Activated gamma-delta T cell (primary cell): Measurements from ENCODE around the gene PDE2A.

Source experiments
- DNase-seq: peaks from one replicate; lab custom pipeline; 2025; lab: John Stamatoyannopoulos, UW

The PDE2A gene

GRCh38 chr11:72657411-72658100, 16.7 kb downstream of the PDE2A start:
- no peak for DNase-seq

- no peak for DNase-seq
Measured at GRCh38 chr11:72655896-72656464, 18.2 kb downstream of the PDE2A start.

- no peak for DNase-seq
Measured at GRCh38 chr11:72655014-72655413, 19.2 kb downstream of the PDE2A start.

- DNase-seq = no peak
Measured at GRCh38 chr11:72653649-72654048, 20.6 kb downstream of the PDE2A start.

GRCh38 chr11:72652873-72653630, 21.2 kb downstream of the PDE2A start:
- DNase-seq = no peak

- no peak for DNase-seq
Measured at GRCh38 chr11:72652133-72652532, 22.1 kb downstream of the PDE2A start.

GRCh38 chr11:72649215-72649976, 24.8 kb downstream of the PDE2A start:
- no peak for DNase-seq

- DNase-seq = no peak
Measured at GRCh38 chr11:72648384-72649136, 25.7 kb downstream of the PDE2A start.

- DNase-seq = no peak
Measured at GRCh38 chr11:72647882-72648281, 26.3 kb downstream of the PDE2A start.

GRCh38 chr11:72646472-72646871, 27.8 kb downstream of the PDE2A start:
- no peak for DNase-seq

GRCh38 chr11:72646024-72646423, 28.2 kb downstream of the PDE2A start:
- DNase-seq = no peak

- DNase-seq = no peak
Measured at GRCh38 chr11:72643547-72643946, 30.7 kb downstream of the PDE2A start.

- peak; percentile 43 for DNase-seq
Measured at GRCh38 chr11:72642884-72643522, 31.2 kb downstream of the PDE2A start.

- DNase-seq = no peak
Measured at GRCh38 chr11:72642043-72642883, 32.0 kb downstream of the PDE2A start.

GRCh38 chr11:72641522-72642042, 32.6 kb downstream of the PDE2A start:
- DNase-seq = no peak

GRCh38 chr11:72639502-72640375, 34.5 kb downstream of the PDE2A start:
- no peak for DNase-seq

- no peak for DNase-seq
Measured at GRCh38 chr11:72637926-72638325, 36.3 kb downstream of the PDE2A start.

- no peak for DNase-seq
Measured at GRCh38 chr11:72637198-72637597, 37.0 kb downstream of the PDE2A start.

- DNase-seq = no peak
Measured at GRCh38 chr11:72636376-72636775, 37.8 kb downstream of the PDE2A start.
